HepG2 (cell line): ENCODE results near the gene DLG2.

Source experiments
- ATF1 ChIP-seq: IDR thresholded peaks from 2 replicates; pipeline ENCODE4 v1.6.1; 2016; ENCODE audit warnings: mild to moderate bottlenecking, control low read depth
- PTBP1 ChIP-seq: fragments of 200-400 bp; formaldehyde crosslinking; IDR thresholded peaks from 2 replicates; pipeline ENCODE4 v1.6.1; 2018; ENCODE audit warnings: low read length, low read depth; ENCODE audit not compliant: poor library complexity, severe bottlenecking
- SRF ChIP-seq: IDR thresholded peaks from 2 replicates; pipeline ENCODE4 v1.6.1; 2011; ENCODE audit warnings: mild to moderate bottlenecking, low read depth, low read length, moderate library complexity
- ZFP62 ChIP-seq: sonication (generic); formaldehyde crosslinking; IDR thresholded peaks from 2 replicates; pipeline ENCODE4 v1.4.0; 2020; ENCODE audit warnings: missing genetic modification reagents
- ZNF253 ChIP-seq: sonication (generic); formaldehyde crosslinking; IDR thresholded peaks from 2 replicates; pipeline ENCODE4 v1.8.0; 2022; ENCODE audit warnings: mild to moderate bottlenecking, missing genetic modification reagents, borderline replicate concordance
- ZNF558 ChIP-seq: sonication (generic); formaldehyde crosslinking; IDR thresholded peaks from 2 replicates; pipeline ENCODE4 v1.9.0; 2022; ENCODE audit warnings: mild to moderate bottlenecking, missing genetic modification reagents, borderline replicate concordance
- ZNF720 ChIP-seq: sonication (generic); formaldehyde crosslinking; IDR thresholded peaks from 2 replicates; pipeline ENCODE4 v1.4.0; 2020; ENCODE audit warnings: missing genetic modification reagents

GRCh38 chr11:85652786-85653447 lies 25.8 kb upstream of the DLG2 start:
- TF ChIP-seq ATF1 (CRISPR knock-in tag) (no peak), PTBP1 (no peak), SRF (no peak), ZNF558 (no peak), ZFP62 (CRISPR knock-in tag) (no peak), ZNF253 (CRISPR knock-in tag) (no peak), ZNF720 (no peak)
